ENCODE measurements around the gene IL22RA1. TPM values are rescaled to one million over a fixed set of nuclear protein-coding genes. Genes with fewer than 3 reads are reported as not detected.

The IL22RA1 gene
- total and polyA plus RNA-seq, 2 of the 8 experiments (the other 6 are each of a cell fraction or from before 2014, with no cell fraction given) = 0.17 to 0.32 TPM

DNA sequence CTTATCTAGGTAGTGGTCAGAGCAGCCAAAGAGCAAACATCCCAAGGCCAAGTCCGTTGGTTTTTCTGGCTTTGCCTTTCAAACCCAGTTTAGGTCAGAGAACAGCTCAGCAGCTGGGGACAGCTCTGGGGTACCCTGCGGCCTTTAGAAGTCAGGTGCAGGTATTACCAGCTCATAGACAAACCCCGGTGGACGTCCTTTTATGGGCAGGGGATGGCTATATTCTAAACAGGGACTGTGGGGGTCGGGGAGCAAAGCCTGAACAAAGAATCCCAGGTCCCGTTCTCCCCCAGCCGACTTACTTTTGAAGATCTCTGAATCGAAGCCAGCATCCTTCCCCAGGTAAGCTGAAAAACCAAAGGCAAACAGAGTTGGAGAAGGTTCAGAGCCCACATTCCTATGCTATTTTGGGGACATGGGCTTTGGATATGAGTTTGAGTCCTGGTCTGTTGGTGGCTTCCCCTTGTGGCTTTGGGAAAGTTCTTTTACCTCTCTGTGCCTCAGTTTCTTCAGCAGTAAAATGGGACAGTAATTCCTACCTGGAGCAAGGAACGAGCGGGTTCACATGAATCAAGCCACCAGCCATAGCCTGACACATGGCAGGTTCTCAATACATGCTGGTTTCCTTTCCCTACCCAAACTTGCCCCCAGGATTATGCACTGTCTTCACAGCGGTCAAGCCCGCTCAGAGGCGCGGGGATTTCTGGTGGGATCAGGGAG lies 47.6 kb downstream of the IL22RA1 start:
- no peaks in the 10 kb centered on the region for H3K27me3 ChIP-seq (replicated peaks in 1 of 4; ENCODE audit: control insufficient read depth in 3 of 4, extremely low read depth in 1 of 4, insufficient read depth in 3 of 4, low read length in 3 of 4)
- H3K36me3 ChIP-seq (ENCODE audit: control insufficient read depth in 2 of 4, insufficient read depth in 4 of 4, low read length in 3 of 4) = no peaks in the 10 kb centered on the region
- DNase-seq (ENCODE audit: low read depth in 1 of 2, low spot score in 2 of 2) = no peak
- no peak overlapping the region for H2AK5ac ChIP-seq (ENCODE audit: low read depth, low read length)
- POLR2A ChIA-PET (ENCODE audit: partially characterized antibody) = interaction anchor here (0.8 to 1.2 kb wide), 4 partner anchors 11 to 382 kb away, joined by 3 to 5 read pairs (median 4); no protein-coding TSS in a partner anchor
- H2BK12ac ChIP-seq (ENCODE audit: low read depth, low read length) = no peak overlapping the region
- no peak overlapping the region; the same call in 1 of the 2 replicates for H3K27ac ChIP-seq (ENCODE audit: low read depth, low read length)
- H3K4ac ChIP-seq (replicated peaks; ENCODE audit: insufficient read length, low read depth, low read length) = no peak overlapping the region
- WGBS, 2 experiments (ENCODE audit: extremely low coverage in 1 of 2, insufficient coverage in 1 of 2, insufficient read length in 1 of 2, insufficient replicate concordance in 2 of 2, low coverage in 1 of 2, low lambda C conversion rate in 2 of 2, missing lambda C conversion rate in 1 of 2) = 69% methylated on average over 14 of the region's 14 CpGs; no CpG with 5 or more reads in 1 of the 2 experiments
- H2BK5ac ChIP-seq (ENCODE audit: low read depth, low read length) = no peak overlapping the region
- H4K20me1 ChIP-seq (replicated peaks in 1 of 2; ENCODE audit: control insufficient read depth in 1 of 2, insufficient read depth in 2 of 2, low read length in 2 of 2) = no peaks in the 10 kb centered on the region
- H2BK20ac ChIP-seq (ENCODE audit: low read length) = no peak overlapping the region
- no peak overlapping the region for H2BK120ac ChIP-seq (replicated peaks; ENCODE audit: low read depth, low read length)
- no peak overlapping the region for H4K8ac ChIP-seq (ENCODE audit: extremely low read depth, insufficient read depth, low read length)
- no peak overlapping the region for H3K14ac ChIP-seq (ENCODE audit: insufficient read length)
- H3K23me2 ChIP-seq (ENCODE audit: low read depth, low read length) = no peaks in the 10 kb centered on the region
- peaks cover 0 to 6% (median 2%) of the 10 kb centered on the region in 4 experiments; a peak in 3 of 7 replicates for H3K4me1 ChIP-seq (replicated peaks in 1 of 4; ENCODE audit: control insufficient read depth in 3 of 4, insufficient read depth in 4 of 4, low read length in 3 of 4)
- no peak overlapping the region; the same call in 1 of the 2 replicates for H2BK15ac ChIP-seq (ENCODE audit: low read length)
- CTCF ChIA-PET (ENCODE audit: partially characterized antibody) = interaction anchor here (0.6 to 5.0 kb wide), 12 partner anchors 8 to 90 kb away, joined by 3 to 35 read pairs (median 4); partner anchors contain the start of gene MYOM3
- H2AFZ ChIP-seq (ENCODE audit: low read length) = 0 out of 2 replicates have a peak overlapping the region, but pooled peaks have one; percentile 7
- H3K4me3 ChIP-seq (ENCODE audit: extremely low read depth in 1 of 4, insufficient read depth in 2 of 4, low read depth in 3 of 4, low read length in 4 of 4) = no peak overlapping the region
- H3K56ac ChIP-seq (replicated peaks; ENCODE audit: insufficient read length, low read depth, low read length) = no peak overlapping the region
- H3K4me2 ChIP-seq (ENCODE audit: insufficient read depth in 1 of 2, low read depth in 2 of 2, low read length in 2 of 2) = 0 out of 4 replicates have a peak overlapping the region, but pooled peaks of 1 of the 2 experiments have one; percentile 21
- no peak overlapping the region for H4K91ac ChIP-seq (replicated peaks; ENCODE audit: insufficient read length, low read length)
- TF ChIP-seq YY1 (IDR thresholded peaks at IDR 0.05; ENCODE audit: low read depth, low read length) (no peak), KDM1A (IDR thresholded peaks at IDR 0.05; ENCODE audit: borderline replicate concordance, low read length) (peak; percentile 57), TCF12 (IDR thresholded peaks at IDR 0.05; ENCODE audit: low read depth, low read length) (no peak), SRF (IDR thresholded peaks at IDR 0.05; ENCODE audit: low read depth, low read length) (peak; percentile 74)
- no peak for FAIRE-seq
- no peak overlapping the region for H3K23ac ChIP-seq (ENCODE audit: insufficient read length)
- H3K9ac ChIP-seq (replicated peaks in 1 of 4; ENCODE audit: extremely low read depth in 1 of 4, low read depth in 3 of 4, low read length in 3 of 4) = no peak overlapping the region
- no peak overlapping the region for H3K18ac ChIP-seq (ENCODE audit: extremely low read depth, low read length)
- no peaks in the 10 kb centered on the region for H3K79me2 ChIP-seq (ENCODE audit: control insufficient read depth in 1 of 2, insufficient read depth in 2 of 2, low read length in 2 of 2)
- H4K5ac ChIP-seq (ENCODE audit: insufficient read length, low read depth, low read length) = no peak overlapping the region
- H3K79me1 ChIP-seq (ENCODE audit: low read depth, low read length) = no peaks in the 10 kb centered on the region
- no peaks in the 10 kb centered on the region for H3K9me3 ChIP-seq (ENCODE audit: insufficient read depth in 2 of 2, low read depth in 1 of 2, low read length in 1 of 2)
